Right ventricle myocardium inferior (tissue), 1 donor: ENCODE data around the gene CACFD1. TPM values are rescaled to one million over a fixed set of nuclear protein-coding genes. Genes with fewer than 3 reads are reported as not detected.

Experiments
- ATAC-seq: fragments of 200-7000 bp; cut with Tn5 transposase; one replicate; pipeline ENCODE4 v1.9.1; 2020; ENCODE audit warnings: mild to moderate bottlenecking, moderate library complexity
- DNase-seq: peaks from one replicate; pipeline ENCODE4 v3.0.0; 2021; ENCODE audit errors: missing footprints
- intact Hi-C: fragments of 100-400 bp; cut with DNase I; formaldehyde crosslinking; loops from one replicate; pipeline ENCODE4 v1.11.0; 2022
- total RNA-seq: library from RNA; stranded (reverse); fragmentation: NEBNext Ultra II Directional; extraction: Animal tissue kit (Norgen Biotek cat#: 25700); gene quantifications from one replicate; pipeline ENCODE4 v1.2.1, GENCODE V29; 2021
- donor health status: DM: no; HTN: yes; CAD: no; lungs with severe emphysema.

Gene CACFD1
- total RNA-seq, 1 donor from 2014 or later = 13.9 TPM

DNA sequence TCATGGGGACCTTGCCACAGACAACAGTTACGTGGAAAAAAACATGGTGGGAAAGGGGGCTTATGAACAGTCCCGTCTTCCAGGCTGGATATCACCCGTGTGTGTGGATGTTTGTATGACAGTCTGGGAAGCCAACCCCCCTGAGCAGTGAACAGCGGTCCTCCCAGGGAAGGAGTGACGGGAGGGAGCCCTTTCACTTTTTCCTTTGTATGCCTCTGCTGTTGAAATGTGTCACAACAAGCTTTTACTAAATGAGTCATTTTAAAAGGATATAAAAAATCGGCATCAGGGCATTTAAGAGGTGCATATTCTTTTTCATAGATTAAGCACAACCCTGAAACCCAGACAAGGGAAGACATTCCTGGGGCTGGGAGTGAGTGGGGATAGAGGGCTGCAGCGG is 59.9 kb downstream of the CACFD1 start:
- DNase-seq (no peak), ATAC-seq (no peak)
- intact Hi-C loops = no loop called here

DNA sequence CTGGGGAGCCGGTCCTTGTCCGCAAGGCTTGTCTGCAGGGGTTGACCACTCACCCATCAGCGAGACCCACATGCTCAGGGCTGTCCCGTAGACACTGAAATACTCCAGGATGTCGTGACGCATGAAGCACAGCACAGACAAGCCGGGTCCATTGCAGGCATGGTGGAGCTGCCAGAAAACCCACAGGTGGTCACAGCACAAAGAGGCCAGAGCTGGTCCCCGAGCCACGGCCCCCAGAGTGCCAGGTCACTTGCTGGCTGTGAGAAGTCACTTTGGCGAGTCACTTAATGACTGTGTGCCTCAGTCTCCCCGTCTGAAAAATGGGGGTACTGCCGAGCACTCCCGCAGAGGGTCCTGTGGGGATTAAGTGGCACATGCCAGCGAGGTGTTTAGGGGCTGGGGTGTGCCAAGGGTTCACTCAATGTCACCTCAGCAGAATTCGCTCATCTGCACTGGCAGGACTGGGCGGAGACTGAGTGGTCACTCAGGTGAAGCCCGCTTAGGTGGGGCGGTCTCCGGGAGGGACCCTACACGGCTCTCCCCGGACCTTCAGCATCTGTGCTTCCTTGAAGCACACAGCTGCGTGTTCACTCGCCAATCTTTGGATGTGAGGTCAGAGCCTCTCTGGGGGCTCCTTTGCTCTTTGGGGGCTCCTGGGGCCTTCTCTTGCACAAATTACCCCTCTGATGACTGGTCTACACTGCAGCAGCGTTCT is 60.5 kb downstream of the CACFD1 start:
- DNase-seq (peak; percentile 58), ATAC-seq (no peak)
- intact Hi-C loops = no loop called here

Other genes starting within 250 kb of the CACFD1 start
- gene ABO, start 184.8 kb upstream of the CACFD1 start, total RNA-seq = 1.5 TPM
- gene SURF6, start 123.8 kb upstream of the CACFD1 start, total RNA-seq = 13.4 TPM
- 20.8 TPM for gene MED22, start 111.8 kb upstream of the CACFD1 start, total RNA-seq
- gene RPL7A, start 111.8 kb upstream of the CACFD1 start, total RNA-seq = 977 TPM
- gene SURF1, start 103.5 kb upstream of the CACFD1 start, total RNA-seq = 62.6 TPM
- 13.2 TPM for gene SURF2, start 103.4 kb upstream of the CACFD1 start, total RNA-seq
- 68.4 TPM for gene SURF4, start 83.9 kb upstream of the CACFD1 start, total RNA-seq
- 0.27 TPM for gene STKLD1, start 83.6 kb upstream of the CACFD1 start, total RNA-seq
- 18.7 TPM for gene REXO4, start 42.0 kb upstream of the CACFD1 start, total RNA-seq
- 3.6 TPM for gene ADAMTS13, start 37.6 kb upstream of the CACFD1 start, total RNA-seq
- gene SLC2A6, start 19.1 kb downstream of the CACFD1 start, total RNA-seq = 2.7 TPM
- gene MYMK, start 65.0 kb downstream of the CACFD1 start, total RNA-seq = not detected
- 9.5 TPM for gene ADAMTSL2, start 74.7 kb downstream of the CACFD1 start, total RNA-seq
- gene FAM163B, start 149.4 kb downstream of the CACFD1 start, total RNA-seq = 0.22 TPM
- not detected for gene DBH, start 176.4 kb downstream of the CACFD1 start, total RNA-seq